Stimulated activated naive CD4-positive, alpha-beta T cell (primary cell): ENCODE results near the gene EEF2K.
"Not testable (repeated sequence)": the region's sequence is repeated elsewhere in the genome, so short reads cannot be mapped to it uniquely, and the experiment has no call there.

Source experiments
- DNase-seq, 6 experiments: peaks; one replicate each; lab custom pipeline; 2025; lab: John Stamatoyannopoulos, UW

EEF2K gene

DNA sequence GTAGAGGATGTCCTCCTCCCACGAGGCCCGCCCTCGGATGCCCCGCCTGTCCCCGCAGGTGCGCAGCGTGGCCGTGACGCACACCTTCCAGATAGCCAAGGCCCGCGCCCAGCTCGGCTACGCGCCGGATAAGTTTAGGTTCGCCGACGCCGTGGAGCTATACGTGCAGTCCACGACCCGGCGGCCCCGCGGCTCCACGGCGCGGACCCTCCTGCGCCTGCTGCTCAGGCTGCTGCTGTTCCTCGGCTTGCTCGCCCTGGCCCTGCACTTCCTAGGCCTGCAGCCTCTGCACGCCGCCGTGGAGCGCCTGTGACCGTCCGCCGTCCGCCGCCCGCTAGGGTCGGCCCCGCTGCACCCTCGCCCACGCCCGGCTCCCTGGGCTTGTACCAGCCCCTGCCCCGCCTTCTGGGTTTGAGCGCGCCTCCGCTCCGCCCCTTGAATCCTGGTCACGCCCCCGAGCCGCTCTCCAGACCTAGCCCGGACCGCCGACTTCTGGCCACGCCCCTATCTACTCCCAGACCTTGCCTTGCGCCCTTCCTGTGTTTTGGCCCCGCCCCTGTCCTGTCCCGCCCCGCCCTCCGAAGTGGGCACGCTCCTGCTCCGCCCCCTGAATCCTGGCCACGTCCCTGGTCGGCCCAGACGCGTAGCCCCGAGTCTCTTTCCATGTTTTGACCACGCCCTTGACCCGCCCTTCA lies 15.8 kb upstream of the EEF2K start:
- peak; percentile 93 to 100 (median 96) for DNase-seq

DNA sequence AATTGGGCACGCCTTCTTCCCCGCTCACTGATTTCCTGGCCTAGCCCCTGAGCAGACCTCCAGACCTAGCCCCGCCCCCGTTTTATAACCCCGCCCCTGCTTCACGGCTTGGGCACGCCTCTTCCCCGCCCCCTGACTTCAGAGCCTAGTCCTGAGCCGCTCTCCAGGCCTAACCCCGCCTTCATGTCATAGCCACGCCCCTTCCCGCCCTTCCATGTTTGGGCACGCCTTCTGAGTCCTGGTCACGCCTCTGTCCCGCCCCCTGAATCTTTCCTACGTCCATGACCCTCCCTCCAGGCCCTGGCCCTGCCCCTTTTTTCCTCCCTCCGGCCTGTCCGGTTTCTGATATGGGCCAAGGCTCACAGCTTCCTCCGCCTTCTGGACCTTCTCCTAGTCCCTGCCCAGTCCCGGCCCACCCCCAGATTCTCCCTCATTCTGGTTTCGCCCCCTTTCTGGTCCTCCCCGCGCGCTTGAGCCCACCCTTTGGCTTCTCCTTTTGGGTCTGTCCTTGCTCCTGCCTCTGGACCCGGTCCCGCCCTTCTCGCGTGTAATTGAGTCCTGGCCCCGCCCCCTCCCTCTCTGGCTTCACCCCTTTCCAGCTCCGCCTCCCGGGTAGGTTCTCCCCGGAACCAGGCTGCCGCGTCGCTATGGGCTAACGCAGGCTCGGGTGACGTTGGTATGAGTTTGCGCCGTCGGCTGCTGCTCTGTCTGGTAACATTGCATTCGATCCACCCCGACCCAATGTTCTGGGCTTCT lies 15.1 kb upstream of the EEF2K start:
- peak; percentile 98 to 100 (median 99) for DNase-seq

DNA sequence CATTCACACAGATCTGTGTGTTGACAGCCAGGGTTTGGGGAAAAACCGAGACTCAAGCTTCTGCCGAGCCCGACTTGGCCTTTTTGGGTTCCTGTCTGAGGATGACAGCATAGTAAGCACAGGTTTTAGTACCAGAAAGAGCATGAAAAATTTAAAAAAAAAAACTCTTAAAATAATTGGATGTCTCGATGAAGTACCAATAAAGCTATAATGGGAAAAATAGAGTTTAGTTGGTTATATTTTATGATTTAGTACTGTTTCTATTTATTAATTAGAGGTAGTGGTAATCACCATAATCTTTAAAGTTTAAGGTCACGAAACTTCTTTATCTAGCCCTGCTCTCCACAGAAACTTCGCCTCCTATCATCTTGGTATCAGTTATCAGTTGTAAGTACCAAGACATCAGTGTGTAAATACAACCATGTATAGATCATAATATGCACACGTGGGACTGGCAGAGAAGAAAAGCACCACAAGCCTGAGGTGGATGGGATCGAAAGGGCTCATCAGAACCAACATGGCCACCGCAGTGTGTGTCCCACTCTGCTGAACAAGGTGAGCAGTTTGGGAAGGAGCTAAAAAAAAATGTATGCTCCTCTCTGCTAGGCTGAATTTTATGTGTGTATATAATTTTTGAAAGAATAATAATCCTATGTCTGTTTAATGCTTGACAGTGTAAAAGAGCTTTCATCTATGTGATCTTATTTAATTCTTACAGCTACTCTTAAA lies 14.4 kb upstream of the EEF2K start:
- peak in 4 of 6 experiments; percentile 22 to 61 (median 28) for DNase-seq

DNA sequence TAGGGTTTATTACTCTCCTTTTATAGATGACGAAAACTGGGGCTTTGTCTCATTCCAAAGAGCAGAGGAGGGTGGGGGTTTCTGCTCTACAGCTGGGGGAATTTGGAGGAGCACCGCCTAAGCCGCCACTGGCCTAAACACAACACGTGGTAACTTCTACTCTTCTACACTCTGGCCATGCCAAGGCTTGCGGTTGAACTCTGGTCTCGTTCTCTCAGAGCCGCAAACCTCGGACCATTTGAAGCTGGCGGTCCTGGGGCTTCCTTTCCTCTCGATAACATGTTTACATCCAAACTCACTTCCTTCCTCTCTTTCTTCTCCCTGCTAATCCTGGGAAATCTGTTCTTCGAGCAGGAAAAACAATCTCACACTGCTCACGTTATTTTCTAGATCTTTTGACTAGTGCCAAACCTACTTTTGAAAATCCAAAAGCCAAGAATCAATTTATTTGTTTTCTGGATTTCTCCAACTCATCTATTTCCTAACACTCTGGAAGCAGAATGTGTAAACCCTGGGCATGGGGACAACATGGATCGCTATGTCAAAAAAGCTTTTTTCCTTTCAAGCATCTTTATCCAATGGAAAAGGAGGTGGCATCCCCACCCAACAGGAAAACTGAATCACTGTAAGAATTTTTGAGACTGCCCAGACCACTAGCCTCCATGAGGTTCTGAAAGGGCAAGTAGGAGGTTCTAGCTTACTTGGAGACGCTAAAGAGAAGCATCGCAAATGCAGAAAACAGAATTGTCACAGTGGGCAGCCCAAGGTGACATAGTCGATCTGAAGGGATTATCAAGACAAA lies 13.6 kb upstream of the EEF2K start:
- peak; percentile 74 to 83 (median 80) for DNase-seq

DNA sequence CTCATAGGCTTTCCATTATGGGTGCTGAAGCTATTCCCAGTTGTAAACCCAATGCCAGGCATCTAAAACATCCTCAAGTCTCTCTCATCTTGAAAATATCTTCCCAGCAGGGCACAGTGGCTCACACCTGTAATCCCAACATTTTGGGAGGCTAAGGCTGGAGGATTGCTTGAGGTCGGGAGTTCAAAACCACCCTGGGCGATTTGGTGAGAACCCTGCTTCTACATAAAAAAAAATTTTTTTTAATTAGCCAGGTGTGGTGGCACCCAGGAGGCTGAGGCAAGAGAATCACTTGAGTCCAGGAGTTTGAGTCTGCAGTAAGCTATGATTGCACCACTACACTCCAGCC lies 13.0 kb upstream of the EEF2K start:
- no peak for DNase-seq

GRCh38 chr16:22194707-22195444 lies 11.2 kb upstream of the EEF2K start:
- DNase-seq, result peak in 3 of 6 experiments; percentile 15 to 43 (median 41)

DNA sequence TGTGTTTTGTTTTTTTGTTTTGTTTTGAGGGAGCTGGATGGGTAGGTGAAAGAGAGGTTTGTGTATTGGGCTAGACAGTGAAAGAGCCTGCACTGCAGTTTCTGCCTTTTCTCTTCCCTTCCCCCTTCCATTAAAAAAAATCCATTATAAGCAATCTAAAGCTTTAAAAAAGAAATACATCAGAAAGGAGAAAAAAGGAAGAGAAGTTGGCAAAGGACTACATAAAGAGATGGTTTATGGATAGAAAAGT lies 10.7 kb upstream of the EEF2K start:
- no peak for DNase-seq

DNA sequence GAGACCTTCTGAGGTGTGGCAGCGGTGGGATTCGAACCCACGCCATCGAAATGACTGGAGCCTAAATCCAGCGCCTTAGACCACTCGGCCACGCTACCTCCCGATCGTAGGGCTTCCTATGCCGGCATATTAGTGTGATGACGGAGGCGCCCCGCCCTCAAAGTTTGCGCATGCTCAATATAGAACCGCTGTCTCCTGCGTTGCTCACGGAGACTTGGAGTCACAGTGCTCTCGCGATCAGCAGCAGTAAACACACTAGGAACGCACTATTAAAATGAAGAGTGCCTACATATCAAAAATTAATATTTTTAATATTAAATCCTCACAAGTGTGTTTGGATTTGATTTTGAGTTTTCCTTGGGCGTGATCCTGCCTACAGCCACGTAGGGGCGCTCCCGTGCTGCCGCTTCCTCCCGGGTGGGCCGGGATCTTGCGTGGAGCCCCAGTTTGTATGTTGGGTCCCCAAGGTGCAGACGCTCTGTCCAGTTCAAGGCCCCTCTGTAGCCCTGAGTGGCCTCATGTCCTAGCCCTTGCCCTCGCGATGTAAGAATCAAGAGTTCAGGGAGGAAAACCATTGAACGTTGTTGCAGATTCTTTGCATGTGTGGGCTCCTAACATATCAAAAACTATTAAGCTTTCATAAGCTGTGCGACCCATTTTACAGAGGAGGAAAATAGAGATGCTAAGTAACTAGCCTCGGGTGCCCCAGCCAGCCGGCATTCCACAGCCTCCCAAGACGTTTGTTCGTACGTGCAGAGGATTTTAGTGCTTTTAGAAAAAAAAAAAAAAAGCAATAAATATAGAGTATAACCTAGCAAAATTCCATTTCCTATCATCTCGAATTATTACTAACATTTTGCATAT lies 10.2 kb upstream of the EEF2K start:
- DNase-seq, result peak; percentile 81 to 94 (median 87)

- not testable (repeated sequence) for DNase-seq
These were observed 9.4 kb upstream of the EEF2K start for GRCh38 chr16:22196559-22197168.

DNA sequence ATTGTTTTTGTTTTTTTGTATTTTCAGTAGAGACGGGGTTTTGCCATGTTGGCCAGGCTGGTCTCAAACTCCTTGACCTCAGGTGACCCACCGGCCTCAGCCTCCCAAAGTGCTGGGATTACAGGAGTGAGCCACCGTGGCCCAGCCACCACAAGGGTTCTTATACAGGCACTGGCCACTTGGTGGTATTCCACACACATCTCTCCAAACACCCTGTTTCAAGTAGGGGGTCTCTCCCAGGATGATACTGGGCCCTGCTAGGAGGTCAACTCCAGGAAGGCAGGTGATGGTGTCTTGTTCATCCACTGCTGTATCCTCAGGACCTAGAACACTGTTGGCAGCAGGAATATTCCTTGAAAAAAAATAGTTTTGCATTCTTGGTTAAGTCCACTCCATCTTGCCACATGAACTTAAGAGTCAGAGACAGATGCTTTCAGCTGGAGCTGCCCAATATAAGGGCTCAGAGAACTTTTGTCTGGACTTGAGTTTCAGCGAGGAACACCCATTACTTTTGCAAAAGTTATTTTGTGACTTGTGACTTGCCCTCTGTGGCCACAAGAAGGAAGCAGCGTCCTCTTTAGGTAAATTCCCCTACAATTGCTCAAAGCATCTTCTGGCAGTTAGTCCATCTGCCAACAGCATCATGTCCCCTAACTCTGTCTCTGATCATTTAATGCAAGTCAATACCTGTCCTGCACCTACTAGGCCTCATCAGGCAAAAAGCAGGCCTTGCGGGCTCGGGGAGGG lies 7.4 kb upstream of the EEF2K start:
- no peak for DNase-seq

GRCh38 chr16:22202261-22202637 lies 3.8 kb upstream of the EEF2K start:
- no peak for DNase-seq

DNA sequence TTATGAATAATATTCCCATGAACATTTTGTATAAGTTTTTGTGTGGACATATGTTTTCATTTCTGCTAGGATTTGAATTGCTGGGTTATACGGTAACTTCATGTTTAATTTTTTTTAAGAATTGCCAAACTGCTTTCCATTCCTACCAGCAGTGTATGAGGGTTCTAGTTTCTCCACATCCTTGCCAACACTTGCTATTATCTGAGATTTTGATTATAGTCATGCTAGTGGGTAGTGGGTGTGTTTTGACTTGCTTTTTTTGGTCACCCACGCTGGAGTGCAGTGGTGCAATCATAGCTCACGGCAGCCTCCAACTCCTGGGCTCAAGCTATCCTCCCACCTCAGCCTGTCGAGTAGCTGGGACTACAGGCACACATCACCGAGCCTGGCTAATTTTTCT lies 3.0 kb upstream of the EEF2K start:
- no peak for DNase-seq

DNA sequence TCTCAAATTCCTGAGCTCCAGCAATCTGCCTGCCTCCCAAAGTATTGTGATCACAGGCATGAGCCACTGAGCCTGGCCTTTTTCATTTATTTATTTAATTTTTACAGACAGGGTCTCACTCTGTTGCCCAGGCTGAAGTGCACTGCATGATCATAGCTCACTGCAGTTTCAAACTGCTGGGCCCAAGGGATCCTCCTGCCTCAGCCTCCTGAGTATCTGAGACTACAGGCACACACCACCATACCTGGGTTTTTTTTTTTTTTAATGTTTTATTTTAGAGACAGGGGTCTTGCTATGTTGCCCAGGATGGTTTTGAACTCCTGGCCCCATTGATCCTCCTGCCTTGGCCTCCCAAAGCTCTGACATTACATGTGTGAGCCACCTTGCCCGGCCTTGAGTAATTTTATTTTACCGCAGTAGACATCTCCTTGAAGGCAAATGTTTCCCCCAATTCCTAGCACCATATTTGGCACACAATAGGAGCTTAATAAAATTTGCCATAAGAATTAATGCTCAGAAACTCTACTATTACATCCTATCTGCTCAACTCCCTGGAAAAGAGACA lies 1.9 kb upstream of the EEF2K start:
- no peak for DNase-seq

- DNase-seq, result no peak
These were observed 483 bp upstream of the EEF2K start for GRCh38 chr16:22205577-22206012.

DNA sequence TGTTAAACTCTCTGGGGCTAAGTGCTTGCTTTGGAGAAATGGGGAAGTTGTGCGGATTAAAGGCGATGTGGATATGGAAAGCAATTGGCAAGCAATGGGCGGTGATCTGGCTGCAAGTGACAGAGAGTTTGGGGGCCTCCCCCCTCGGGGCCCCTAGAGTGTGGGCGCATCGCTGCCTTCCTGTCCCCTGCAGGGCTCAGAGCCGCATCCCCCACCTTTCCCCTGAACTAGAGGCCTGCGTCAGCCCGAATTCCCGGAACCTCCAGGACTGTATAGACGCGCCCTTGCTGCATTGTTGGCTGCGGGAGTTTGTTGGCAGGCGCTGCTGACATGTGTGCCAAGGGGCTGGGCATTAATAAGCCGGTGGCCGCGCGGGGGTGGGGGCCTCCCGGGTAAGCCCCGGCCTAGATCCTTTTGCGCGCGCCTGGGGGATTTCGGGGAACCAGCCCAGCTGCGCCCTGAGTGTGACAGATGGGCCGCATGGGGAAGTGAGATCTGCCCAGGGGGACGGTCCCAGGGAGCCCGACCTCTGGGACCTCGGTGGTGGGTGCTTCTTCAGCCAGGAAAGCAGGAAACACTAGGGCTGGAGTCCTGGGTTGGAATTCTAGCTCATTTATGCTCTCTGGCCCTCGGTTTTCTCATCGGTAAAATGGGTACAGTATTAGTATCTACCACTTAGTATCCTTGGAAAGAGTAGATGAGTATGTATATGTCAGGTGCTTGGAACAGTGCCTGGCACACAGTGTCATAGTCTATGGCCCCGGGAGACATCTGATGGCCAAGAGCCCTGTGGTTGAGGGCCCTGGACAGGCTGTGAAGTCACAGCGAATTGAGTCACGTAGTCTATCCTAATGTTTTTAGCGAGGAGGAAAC lies 1.0 kb downstream of the EEF2K start:
- DNase-seq, result peak; percentile 23 to 52 (median 36)

DNA sequence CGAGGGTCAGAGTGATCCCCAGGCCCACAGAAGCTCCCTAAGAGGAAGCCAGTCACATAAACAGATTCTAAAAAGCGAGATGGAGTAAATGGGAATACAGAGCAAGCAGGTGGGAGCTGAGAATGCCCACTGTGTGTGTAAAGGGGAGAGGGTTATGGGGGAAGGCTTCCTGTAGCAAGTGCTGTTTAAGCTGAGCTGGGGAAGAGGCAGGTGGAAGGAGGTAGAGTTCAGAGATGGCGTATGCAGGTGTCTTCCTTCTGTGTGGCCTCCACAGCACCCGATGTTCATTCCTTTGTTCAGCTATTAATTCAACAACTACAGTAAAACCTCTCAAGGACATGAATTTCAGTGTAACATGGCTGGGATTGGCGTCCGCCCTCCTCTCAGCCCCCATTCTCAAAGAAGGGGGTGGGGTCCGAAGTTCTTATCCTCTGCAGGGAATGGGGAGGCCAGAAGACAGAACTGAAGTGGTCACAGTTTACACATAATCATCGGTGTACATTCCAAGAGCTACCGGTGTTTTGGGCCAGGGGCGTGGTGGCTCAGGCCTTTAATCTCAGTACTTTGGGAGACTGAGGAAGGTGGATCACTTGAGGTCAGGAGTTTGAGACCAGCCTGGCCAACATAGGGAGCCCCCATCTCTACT lies 1.8 kb downstream of the EEF2K start:
- DNase-seq, result no peak

DNA sequence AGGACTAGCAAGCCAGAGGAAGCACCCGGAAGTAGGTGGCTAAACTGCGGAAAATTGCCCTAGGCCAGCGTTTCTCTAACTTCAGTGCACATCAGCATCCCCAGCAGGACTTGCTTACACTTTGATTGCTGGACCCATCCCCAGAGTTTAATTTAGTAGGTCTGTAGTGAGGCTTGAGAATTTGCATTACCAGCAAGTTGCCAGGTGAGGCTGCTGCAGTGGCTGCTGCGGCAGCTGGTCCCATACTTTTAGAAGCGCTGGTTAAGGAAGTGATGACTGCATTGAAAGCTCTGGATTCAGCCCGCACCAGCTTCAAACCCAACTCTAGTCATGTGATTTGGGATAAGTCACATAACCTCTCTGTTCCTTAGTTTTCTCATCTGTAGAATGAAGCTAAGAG lies 4.2 kb downstream of the EEF2K start:
- DNase-seq, result no peak

GRCh38 chr16:22210854-22211253 lies 4.8 kb downstream of the EEF2K start:
- no peak for DNase-seq
